GM21717 (cell line): ENCODE measurements around the gene DAGLA.

Source experiments
- ATAC-seq: cut with Tn5 transposase; IDR thresholded peaks from one replicate; pipeline ENCODE4 v1.9.1; 2021; ENCODE audit warnings: mild to moderate bottlenecking, moderate library complexity; ENCODE audit not compliant: unreplicated experiment

Gene DAGLA

GRCh38 chr11:61709572-61709971 is 29.4 kb downstream of the DAGLA start:
- no peak for ATAC-seq

GRCh38 chr11:61710019-61710418 is 29.8 kb downstream of the DAGLA start:
- no peak for ATAC-seq

GRCh38 chr11:61711037-61711436 is 30.8 kb downstream of the DAGLA start:
- no peak for ATAC-seq

- no peak for ATAC-seq
Observed at GRCh38 chr11:61711498-61711897, 31.3 kb downstream of the DAGLA start.

- no peak for ATAC-seq
Observed at GRCh38 chr11:61712314-61712713, 32.1 kb downstream of the DAGLA start.

- no peak for ATAC-seq
Observed at GRCh38 chr11:61712846-61713245, 32.7 kb downstream of the DAGLA start.

- ATAC-seq = no peak
Observed at GRCh38 chr11:61713464-61713863, 33.3 kb downstream of the DAGLA start.

- no peak for ATAC-seq
Observed at GRCh38 chr11:61713906-61714305, 33.7 kb downstream of the DAGLA start.

- ATAC-seq = no peak
Observed at GRCh38 chr11:61714316-61714715, 34.1 kb downstream of the DAGLA start.

GRCh38 chr11:61714916-61715315 is 34.7 kb downstream of the DAGLA start:
- no peak for ATAC-seq

GRCh38 chr11:61715867-61716266 is 35.7 kb downstream of the DAGLA start:
- no peak for ATAC-seq

GRCh38 chr11:61716478-61717285 is 36.5 kb downstream of the DAGLA start:
- no peak for ATAC-seq

GRCh38 chr11:61717286-61718033 is 37.3 kb downstream of the DAGLA start:
- ATAC-seq = no peak

- ATAC-seq = no peak
Observed at GRCh38 chr11:61718046-61718531, 37.9 kb downstream of the DAGLA start.

- ATAC-seq = no peak
Observed at GRCh38 chr11:61718621-61719302, 38.6 kb downstream of the DAGLA start.

GRCh38 chr11:61719978-61720377 is 39.8 kb downstream of the DAGLA start:
- no peak for ATAC-seq

- no peak for ATAC-seq
Observed at GRCh38 chr11:61720597-61720996, 40.4 kb downstream of the DAGLA start.

- no peak for ATAC-seq
Observed at GRCh38 chr11:61724437-61724836, 44.2 kb downstream of the DAGLA start.

GRCh38 chr11:61725781-61726231 is 45.6 kb downstream of the DAGLA start:
- no peak for ATAC-seq

- ATAC-seq = no peak
Observed at GRCh38 chr11:61726775-61727174, 46.6 kb downstream of the DAGLA start.

- no peak for ATAC-seq
Observed at GRCh38 chr11:61727401-61727811, 47.2 kb downstream of the DAGLA start.
